ENCODE data around the gene FOXJ1.

Gene FOXJ1

GRCh38 chr17:76157759-76158158 lies 16.7 kb upstream of the FOXJ1 start:
- Histone ChIP-seq H3K79me2 (ENCODE audit: insufficient read depth, low read length) (no peaks in the 10 kb centered on the region), H3K27me3 (ENCODE audit: insufficient read depth, low read length, poor library complexity) (no peaks in the 10 kb centered on the region), H3K4me1 (ENCODE audit: insufficient read depth, low read length) (no peaks in the 10 kb centered on the region), H3K4me3 (ENCODE audit: low read depth in 1 of 2, low read length in 2 of 2) (no peak overlapping the region), H3K9ac (ENCODE audit: low read depth, low read length) (no peak overlapping the region), H3K27ac (ENCODE audit: low read length) (no peak overlapping the region), H3K4me2 (ENCODE audit: insufficient read depth, low read length) (no peak overlapping the region), H3K9me3 (ENCODE audit: insufficient read depth, low read length, severe bottlenecking) (no peaks in the 10 kb centered on the region), H3K36me3 (ENCODE audit: insufficient read depth, low read length) (no peaks in the 10 kb centered on the region), H2AFZ (ENCODE audit: low read depth, low read length) (no peak overlapping the region), H4K20me1 (ENCODE audit: insufficient read depth, low read length) (no peaks in the 10 kb centered on the region)
- ATAC-seq (ENCODE audit: insufficient read depth, low read depth) (no peak), DNase-seq (no peak)
- TF ChIP-seq CTCF (IDR thresholded peaks at IDR 0.05; ENCODE audit: borderline replicate concordance, extremely low read depth, low read length, poor library complexity, severe bottlenecking) (no peak), EZH2 (IDR thresholded peaks at IDR 0.05; ENCODE audit: borderline replicate concordance, low read depth, low read length, severe bottlenecking) (no peak)

GRCh38 chr17:76156662-76156991 lies 15.6 kb upstream of the FOXJ1 start:
- ATAC-seq (ENCODE audit: insufficient read depth, low read depth) (no peak), DNase-seq (no peak)
- H3K79me2 ChIP-seq (ENCODE audit: insufficient read depth, low read length), result no peaks in the 10 kb centered on the region
- no peaks in the 10 kb centered on the region for H3K27me3 ChIP-seq (ENCODE audit: insufficient read depth, low read length, poor library complexity)
- no peaks in the 10 kb centered on the region for H3K4me1 ChIP-seq (ENCODE audit: insufficient read depth, low read length)
- no peak overlapping the region for H3K4me3 ChIP-seq (ENCODE audit: low read depth in 1 of 2, low read length in 2 of 2)
- no peak overlapping the region for H3K4me2 ChIP-seq (ENCODE audit: insufficient read depth, low read length)
- H3K9me3 ChIP-seq (ENCODE audit: insufficient read depth, low read length, severe bottlenecking), result no peaks in the 10 kb centered on the region
- no peaks in the 10 kb centered on the region for H3K36me3 ChIP-seq (ENCODE audit: insufficient read depth, low read length)
- H3K27ac ChIP-seq (ENCODE audit: low read length), result no peak overlapping the region
- H4K20me1 ChIP-seq (ENCODE audit: insufficient read depth, low read length), result no peaks in the 10 kb centered on the region
- TF ChIP-seq EZH2 (IDR thresholded peaks at IDR 0.05; ENCODE audit: borderline replicate concordance, low read depth, low read length, severe bottlenecking) (no peak), CTCF (IDR thresholded peaks at IDR 0.05; ENCODE audit: borderline replicate concordance, extremely low read depth, low read length, poor library complexity, severe bottlenecking) (no peak)
- H2AFZ ChIP-seq (ENCODE audit: low read depth, low read length), result no peak overlapping the region
- H3K9ac ChIP-seq (ENCODE audit: low read depth, low read length), result no peak overlapping the region

GRCh38 chr17:76155988-76156661 lies 15.1 kb upstream of the FOXJ1 start:
- Histone ChIP-seq H3K27me3 (ENCODE audit: insufficient read depth, low read length, poor library complexity) (no peaks in the 10 kb centered on the region), H3K4me2 (ENCODE audit: insufficient read depth, low read length) (no peak overlapping the region), H3K4me1 (ENCODE audit: insufficient read depth, low read length) (no peaks in the 10 kb centered on the region), H3K9ac (ENCODE audit: low read depth, low read length) (no peak overlapping the region), H4K20me1 (ENCODE audit: insufficient read depth, low read length) (no peaks in the 10 kb centered on the region), H3K9me3 (ENCODE audit: insufficient read depth, low read length, severe bottlenecking) (no peaks in the 10 kb centered on the region), H3K27ac (ENCODE audit: low read length) (no peak overlapping the region), H2AFZ (ENCODE audit: low read depth, low read length) (no peak overlapping the region), H3K79me2 (ENCODE audit: insufficient read depth, low read length) (no peaks in the 10 kb centered on the region), H3K36me3 (ENCODE audit: insufficient read depth, low read length) (no peaks in the 10 kb centered on the region), H3K4me3 (ENCODE audit: low read depth in 1 of 2, low read length in 2 of 2) (no peak overlapping the region)
- no peak for DNase-seq
- no peak for ATAC-seq (ENCODE audit: insufficient read depth, low read depth)
- TF ChIP-seq CTCF (IDR thresholded peaks at IDR 0.05; ENCODE audit: borderline replicate concordance, extremely low read depth, low read length, poor library complexity, severe bottlenecking), result no peak
- TF ChIP-seq EZH2 (IDR thresholded peaks at IDR 0.05; ENCODE audit: borderline replicate concordance, low read depth, low read length, severe bottlenecking), result no peak
